Endothelial cell (in vitro differentiated cells): Measurements from ENCODE around the gene GRM7. TPM values are rescaled to one million over a fixed set of nuclear protein-coding genes. Genes with fewer than 3 reads are reported as not detected.
"Not testable (repeated sequence)": the region's sequence is repeated elsewhere in the genome, so short reads cannot be mapped to it uniquely, and the experiment has no call there.

Source experiments
- DNase-seq: peaks from one replicate; pipeline ENCODE4 v3.0.0; 2021; ENCODE audit warnings: low spot score
- H3K27ac Mint-ChIP-seq: one replicate; pipeline ENCODE4 v1.8.0; 2021; ENCODE audit warnings: mixed read lengths, inconsistent platforms; ENCODE audit not compliant: unreplicated experiment
- H3K27me3 Mint-ChIP-seq: one replicate; pipeline ENCODE4 v1.8.0; 2021; ENCODE audit warnings: mild to moderate bottlenecking, moderate library complexity, mixed read lengths, inconsistent platforms; ENCODE audit not compliant: unreplicated experiment
- H3K36me3 Mint-ChIP-seq: one replicate; pipeline ENCODE4 v1.8.0; 2021; ENCODE audit warnings: mild to moderate bottlenecking, low read depth, mixed read lengths, inconsistent platforms; ENCODE audit not compliant: unreplicated experiment
- H3K4me1 Mint-ChIP-seq: one replicate; pipeline ENCODE4 v1.8.0; 2021; ENCODE audit warnings: mild to moderate bottlenecking, mixed read lengths, inconsistent platforms; ENCODE audit not compliant: unreplicated experiment
- H3K4me3 Mint-ChIP-seq: one replicate; pipeline ENCODE4 v1.8.0; 2021; ENCODE audit warnings: mild to moderate bottlenecking, mixed read lengths, inconsistent platforms; ENCODE audit not compliant: unreplicated experiment
- H3K9me3 Mint-ChIP-seq: one replicate; pipeline ENCODE4 v1.8.0; 2021; ENCODE audit warnings: mixed read lengths, inconsistent platforms; ENCODE audit not compliant: unreplicated experiment
- total RNA-seq: library from RNA; stranded (reverse); fragmentation: NEBNext Ultra II Directional; extraction: Animal tissue kit (Norgen Biotek cat#: 25700); gene quantifications from one replicate; pipeline ENCODE4 v1.2.1, GENCODE V29; 2021; ENCODE audit not compliant: unreplicated experiment
- TF ChIP-seq, protein P1 (sequence below): fragments of 200-600 bp; sonication (generic); IDR thresholded peaks from one replicate; pipeline ENCODE4 v1.5.0; 2021; ENCODE audit warnings: antibody characterized with exemption; ENCODE audit not compliant: unreplicated experiment

Gene GRM7
- total RNA-seq, 1 donor from 2014 or later, result 0.18 TPM

DNA sequence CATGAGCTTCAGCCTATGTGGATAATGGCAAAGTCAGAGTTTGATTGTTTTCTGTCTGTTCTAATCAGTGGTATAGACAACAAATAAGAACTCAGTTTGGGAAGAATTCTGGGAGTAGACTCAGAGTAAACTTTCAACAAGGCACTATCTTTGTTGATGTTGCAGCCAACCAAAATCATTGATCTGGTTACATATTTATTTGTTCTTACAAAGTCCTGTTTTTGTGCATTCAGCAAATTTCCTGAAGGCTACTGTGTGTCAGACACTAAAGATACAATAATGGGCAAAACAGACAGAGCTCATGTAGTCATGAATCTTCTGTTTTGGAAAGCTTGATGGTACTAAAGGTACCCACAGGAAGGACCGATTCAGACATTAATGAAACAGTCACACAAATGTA lies 55.0 kb downstream of the GRM7 start:
- Mint-ChIP-seq H3K4me1 (no peaks in the 10 kb centered on the region), H3K36me3 (no peaks in the 10 kb centered on the region), H3K27ac (no peak overlapping the region), H3K27me3 (peaks cover 5% of the 10 kb centered on the region), H3K9me3 (peaks cover 6% of the 10 kb centered on the region), H3K4me3 (no peak overlapping the region)
- no peak for DNase-seq
- TF ChIP-seq, protein P1, sequence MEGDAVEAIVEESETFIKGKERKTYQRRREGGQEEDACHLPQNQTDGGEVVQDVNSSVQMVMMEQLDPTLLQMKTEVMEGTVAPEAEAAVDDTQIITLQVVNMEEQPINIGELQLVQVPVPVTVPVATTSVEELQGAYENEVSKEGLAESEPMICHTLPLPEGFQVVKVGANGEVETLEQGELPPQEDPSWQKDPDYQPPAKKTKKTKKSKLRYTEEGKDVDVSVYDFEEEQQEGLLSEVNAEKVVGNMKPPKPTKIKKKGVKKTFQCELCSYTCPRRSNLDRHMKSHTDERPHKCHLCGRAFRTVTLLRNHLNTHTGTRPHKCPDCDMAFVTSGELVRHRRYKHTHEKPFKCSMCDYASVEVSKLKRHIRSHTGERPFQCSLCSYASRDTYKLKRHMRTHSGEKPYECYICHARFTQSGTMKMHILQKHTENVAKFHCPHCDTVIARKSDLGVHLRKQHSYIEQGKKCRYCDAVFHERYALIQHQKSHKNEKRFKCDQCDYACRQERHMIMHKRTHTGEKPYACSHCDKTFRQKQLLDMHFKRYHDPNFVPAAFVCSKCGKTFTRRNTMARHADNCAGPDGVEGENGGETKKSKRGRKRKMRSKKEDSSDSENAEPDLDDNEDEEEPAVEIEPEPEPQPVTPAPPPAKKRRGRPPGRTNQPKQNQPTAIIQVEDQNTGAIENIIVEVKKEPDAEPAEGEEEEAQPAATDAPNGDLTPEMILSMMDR, result no peak

DNA sequence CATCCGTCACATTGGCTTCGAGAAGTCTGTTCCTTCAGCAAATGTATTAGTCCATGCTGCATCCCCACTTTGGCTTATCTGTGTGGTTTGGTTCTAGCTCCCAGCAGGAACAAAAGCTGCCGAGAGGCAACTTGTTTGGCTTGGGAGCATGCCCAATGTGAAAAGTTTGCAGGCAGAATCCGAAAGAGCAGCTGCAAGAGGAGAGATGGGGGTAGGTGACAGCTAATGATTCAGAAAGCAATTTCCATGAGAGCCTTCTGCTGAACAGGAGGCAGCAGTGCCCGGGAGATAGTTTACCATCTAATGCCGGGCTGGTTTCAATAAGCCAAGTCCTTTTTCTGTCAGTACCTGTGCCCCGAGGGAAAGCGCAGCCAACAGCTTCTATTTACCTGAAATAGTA lies 60.2 kb downstream of the GRM7 start:
- Mint-ChIP-seq H3K9me3 (peaks cover 6% of the 10 kb centered on the region), H3K27me3 (peaks cover 4% of the 10 kb centered on the region), H3K27ac (no peak overlapping the region), H3K4me1 (no peaks in the 10 kb centered on the region), H3K4me3 (no peak overlapping the region), H3K36me3 (no peaks in the 10 kb centered on the region)
- DNase-seq, result no peak
- TF ChIP-seq, protein P1, result no peak

DNA sequence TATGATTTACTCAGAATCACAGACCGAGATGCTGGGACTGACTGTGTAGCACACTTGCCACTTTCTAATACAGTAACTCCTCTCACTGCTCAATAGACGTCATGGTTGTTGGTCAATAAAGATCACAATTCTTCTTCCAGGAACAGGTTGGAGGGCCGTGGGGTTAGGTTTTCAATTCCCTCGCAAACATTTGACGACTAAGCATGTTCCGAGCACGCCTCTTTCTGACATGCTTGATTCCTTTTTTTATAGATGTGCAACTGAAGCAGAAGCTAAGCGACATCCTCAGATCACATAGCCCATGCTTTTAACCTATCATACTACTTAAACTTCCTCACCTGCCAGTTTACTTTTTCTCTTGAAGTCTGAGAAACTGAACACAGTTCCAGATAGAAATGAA lies 61.0 kb downstream of the GRM7 start:
- no peaks in the 10 kb centered on the region for H3K27me3 Mint-ChIP-seq
- TF ChIP-seq, protein P1, result no peak
- H3K9me3 Mint-ChIP-seq, result no peaks in the 10 kb centered on the region
- DNase-seq, result no peak
- H3K4me1 Mint-ChIP-seq, result no peaks in the 10 kb centered on the region
- no peak overlapping the region for H3K27ac Mint-ChIP-seq
- no peaks in the 10 kb centered on the region for H3K36me3 Mint-ChIP-seq
- no peak overlapping the region for H3K4me3 Mint-ChIP-seq

DNA sequence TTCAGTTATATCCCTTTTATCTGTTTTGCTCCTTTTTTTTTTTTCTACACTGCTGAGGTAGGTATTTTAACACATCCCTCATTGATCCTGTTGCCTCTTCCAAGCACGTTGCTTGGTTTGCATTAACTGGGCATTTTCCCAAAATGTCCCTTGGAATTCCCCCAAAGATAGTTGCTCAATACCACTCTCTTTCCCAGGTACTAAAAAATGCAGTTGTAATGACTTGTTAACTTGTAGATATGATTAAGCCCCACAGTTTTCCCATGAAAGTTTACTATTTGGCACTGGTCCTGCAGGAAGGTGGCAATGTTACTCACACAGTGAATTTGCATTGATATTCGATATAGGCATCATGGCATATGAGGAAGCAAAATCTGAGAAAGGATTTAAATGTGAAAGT lies 67.1 kb downstream of the GRM7 start:
- Mint-ChIP-seq H3K27me3 (peaks cover 1% of the 10 kb centered on the region), H3K27ac (no peak overlapping the region), H3K4me3 (no peak overlapping the region), H3K9me3 (no peaks in the 10 kb centered on the region), H3K4me1 (no peaks in the 10 kb centered on the region), H3K36me3 (no peaks in the 10 kb centered on the region)
- DNase-seq, result no peak
- TF ChIP-seq, protein P1, result no peak

DNA sequence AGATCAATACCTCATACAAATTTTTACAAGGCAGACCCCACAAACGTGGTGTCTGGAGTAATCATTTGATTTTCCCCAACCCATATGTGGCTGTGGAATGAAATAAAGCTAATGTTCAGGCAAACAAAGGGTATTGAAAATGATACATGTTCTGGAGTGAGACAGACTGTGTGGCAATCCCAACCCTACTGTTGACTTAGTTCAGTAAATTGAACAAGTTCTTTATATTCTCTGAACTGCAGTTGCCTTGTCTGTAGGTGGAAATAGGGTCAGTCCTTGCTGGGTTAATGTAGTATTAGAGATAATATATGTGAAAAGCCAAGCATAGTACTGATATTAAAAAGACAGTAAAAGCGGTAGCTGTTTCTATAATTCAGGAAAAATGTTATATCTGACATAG lies 69.0 kb downstream of the GRM7 start:
- Mint-ChIP-seq H3K4me1 (no peaks in the 10 kb centered on the region), H3K9me3 (no peaks in the 10 kb centered on the region), H3K27me3 (peaks cover 1% of the 10 kb centered on the region), H3K36me3 (no peaks in the 10 kb centered on the region), H3K27ac (no peak overlapping the region), H3K4me3 (no peak overlapping the region)
- no peak for DNase-seq
- TF ChIP-seq, protein P1, result no peak

DNA sequence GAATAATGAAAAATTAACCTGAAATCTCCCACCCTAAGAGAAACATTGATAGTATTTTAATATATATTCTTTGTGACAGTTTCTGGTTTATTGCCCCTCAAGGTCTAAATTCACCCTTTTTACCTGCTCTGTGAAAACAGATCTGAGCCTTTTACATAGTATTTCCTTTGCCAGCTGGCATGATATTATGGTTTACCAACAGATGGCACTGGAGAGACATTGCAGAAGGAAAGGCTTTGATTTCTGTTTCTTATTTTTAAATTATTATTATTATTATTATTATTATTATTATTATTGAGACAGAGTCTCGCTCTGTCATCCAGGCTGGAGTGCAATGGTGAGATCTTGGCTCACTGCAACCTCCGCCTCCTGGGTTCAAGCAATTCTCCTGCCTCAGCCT lies 74.5 kb downstream of the GRM7 start:
- H3K4me1 Mint-ChIP-seq, H3K36me3 Mint-ChIP-seq, H3K27me3 Mint-ChIP-seq, H3K4me3 Mint-ChIP-seq, DNase-seq, H3K9me3 Mint-ChIP-seq, H3K27ac Mint-ChIP-seq: not testable (repeated sequence)
